Astrocyte (in vitro differentiated cells and primary cell): Measurements from ENCODE around the gene TMEM129.

Source experiments
- CTCF ChIP-seq: IDR thresholded peaks from 2 replicates; pipeline ENCODE4 v1.5.1; 2011; ENCODE audit warnings: low read depth, mild to moderate bottlenecking, inconsistent platforms, low read length, moderate library complexity; ENCODE audit not compliant: insufficient read depth
- EZH2 ChIP-seq: IDR thresholded peaks from 2 replicates; pipeline ENCODE4 v1.6.1; 2012; ENCODE audit warnings: mild to moderate bottlenecking, low read length, inconsistent platforms; ENCODE audit not compliant: insufficient read depth

GRCh38 chr4:1675802-1676137 is 45.4 kb downstream of the TMEM129 start:
- TF ChIP-seq CTCF (no peak), EZH2 (no peak)
